NOMO-1 treated with dmso at 0.1 percent for 144 hours (cell line): ENCODE data around the gene P2RY14.

Source experiments
- DNase-seq: peaks from one replicate; lab custom pipeline; 2025; ENCODE audit not compliant: unreplicated experiment; lab: John Stamatoyannopoulos, UW

Gene P2RY14

DNA sequence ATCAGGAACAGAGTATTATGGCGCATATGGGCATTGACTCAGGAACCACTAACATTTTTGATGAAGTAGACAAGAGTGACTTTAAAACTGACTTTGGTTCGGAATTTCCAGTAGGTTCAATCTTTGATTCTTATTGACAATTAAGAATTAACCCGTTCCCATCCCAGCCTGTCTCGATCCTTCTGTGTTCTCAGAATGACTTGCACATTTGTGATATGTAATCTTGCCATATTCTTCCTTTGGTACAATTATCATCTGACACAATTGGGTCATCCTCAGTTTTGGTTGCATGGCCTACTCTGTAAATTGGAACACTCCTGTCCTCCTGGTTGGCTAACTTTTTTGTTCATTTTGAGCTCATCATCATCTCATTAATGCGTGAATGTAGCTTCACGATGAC, 85.8 kb downstream of the P2RY14 start:
- DNase-seq = no peak

DNA sequence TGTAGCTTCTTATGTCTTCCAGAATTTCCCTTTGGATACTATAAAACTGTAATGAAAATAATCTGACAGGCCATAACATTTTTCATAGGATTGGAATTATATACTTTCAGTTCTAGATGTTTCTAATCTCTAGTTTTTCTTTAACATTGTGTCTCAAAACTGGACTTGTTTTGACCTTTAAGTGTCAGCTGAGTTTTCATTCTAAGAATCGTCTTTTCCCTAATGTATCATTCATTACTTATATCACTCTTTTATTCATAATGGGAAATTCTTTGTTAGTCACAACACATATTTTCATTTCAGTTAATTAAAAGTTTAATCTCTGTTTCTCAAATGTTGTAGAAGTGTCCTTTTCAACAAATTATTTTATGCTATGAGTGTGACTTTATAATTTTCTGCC, 87.2 kb downstream of the P2RY14 start:
- no peak for DNase-seq

DNA sequence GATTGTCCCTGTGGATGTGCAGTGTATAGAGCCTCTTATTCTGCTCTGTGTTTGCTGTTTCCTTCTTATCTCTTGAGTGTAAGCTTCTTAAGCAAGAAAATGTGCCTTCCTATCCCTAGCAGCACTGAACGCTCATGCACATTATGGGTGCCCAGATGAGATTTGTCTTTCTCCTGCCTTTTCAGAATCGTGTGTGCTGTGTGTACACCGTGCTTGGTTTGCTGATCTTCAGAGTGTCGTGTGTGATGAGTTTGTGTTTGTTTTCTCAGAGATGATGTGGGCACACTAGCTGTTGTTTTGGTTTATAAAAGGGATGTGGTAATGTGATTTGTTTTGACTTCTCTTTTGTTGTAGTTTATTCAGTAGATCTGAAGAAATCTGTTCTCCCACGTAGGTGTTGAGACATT, 95.1 kb downstream of the P2RY14 start:
- no peak for DNase-seq

DNA sequence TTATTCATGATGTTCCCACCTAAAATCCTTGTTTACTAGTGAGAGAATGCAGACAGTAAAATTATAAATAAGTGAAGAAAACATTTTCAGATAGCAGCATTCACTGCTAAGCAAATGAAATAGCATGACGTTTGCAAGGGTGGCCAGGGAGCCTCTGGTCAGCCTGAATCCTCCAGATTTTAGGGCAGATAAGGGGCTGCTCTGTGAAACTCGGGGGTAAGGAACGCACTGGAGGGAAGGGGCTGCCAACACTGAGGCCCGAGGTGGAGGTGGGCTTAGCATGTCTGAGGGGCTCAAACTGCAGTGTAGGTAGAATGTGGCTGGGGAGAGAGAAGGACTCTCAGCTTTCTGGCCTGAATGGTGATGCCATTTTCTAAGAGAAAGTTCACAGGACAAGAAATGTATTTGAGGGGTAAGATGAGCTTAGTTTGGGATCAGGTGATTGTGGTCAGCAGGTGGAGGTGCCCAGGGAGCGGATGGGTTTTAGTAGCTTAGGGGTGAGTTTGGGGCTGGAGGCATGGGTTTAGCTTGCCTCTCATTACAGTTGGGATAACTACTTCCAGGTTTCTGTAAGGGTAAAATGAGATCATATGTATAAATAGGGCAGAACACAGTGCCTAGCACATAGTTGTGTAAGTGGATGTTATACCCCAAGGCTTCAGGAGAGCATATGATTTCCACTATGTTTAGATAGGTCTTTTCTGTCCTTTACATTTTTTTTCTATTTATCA, 95.8 kb downstream of the P2RY14 start:
- DNase-seq = no peak

DNA sequence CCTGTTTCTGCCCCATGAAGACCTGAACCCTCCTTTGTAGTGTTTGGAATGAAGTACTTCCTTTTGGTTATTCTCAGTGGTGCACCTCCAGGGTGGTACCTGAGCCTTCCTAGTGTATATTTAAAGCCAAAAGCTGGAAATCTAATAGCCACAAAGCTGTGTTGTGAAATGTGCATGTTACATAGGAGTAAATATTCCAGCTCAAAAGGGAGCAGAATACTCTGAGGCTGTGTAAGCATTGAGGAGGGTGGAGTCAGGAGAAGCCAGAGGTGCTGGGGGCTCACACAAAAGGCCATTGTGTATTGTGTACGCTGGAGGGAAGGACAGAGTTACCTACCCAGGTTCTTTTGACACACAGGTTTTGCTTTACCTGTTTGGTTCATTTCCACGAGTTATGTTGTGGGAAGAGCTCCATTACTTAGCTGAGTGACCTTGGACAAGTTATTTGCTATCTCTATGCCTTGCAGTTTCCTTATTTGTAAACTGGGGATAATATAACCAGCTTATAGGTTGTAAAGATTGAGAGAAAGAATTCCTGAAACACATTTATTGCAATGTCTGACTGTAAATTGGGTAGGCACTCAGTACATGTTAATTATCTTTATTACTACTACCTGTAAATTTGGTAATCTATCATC, 100.0 kb downstream of the P2RY14 start:
- no peak for DNase-seq

DNA sequence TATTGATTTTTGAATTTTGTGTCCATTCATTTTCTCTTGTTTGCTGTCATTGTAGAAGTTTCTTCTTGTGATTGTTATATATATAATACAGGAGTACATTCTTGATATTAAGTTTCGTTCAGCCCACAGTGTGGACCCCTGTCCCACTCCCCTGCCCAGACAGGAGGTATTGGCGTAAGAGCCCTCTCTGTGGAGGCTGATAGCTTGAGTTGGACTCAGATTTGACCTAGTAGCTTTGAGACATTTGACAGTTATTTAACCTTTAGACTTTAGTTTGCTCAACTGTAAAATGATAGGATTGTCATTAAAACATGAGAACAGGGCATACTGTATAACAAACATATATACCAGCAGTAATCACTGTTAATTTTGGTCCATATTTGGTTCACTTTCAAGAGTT, 102.4 kb downstream of the P2RY14 start:
- DNase-seq = no peak

DNA sequence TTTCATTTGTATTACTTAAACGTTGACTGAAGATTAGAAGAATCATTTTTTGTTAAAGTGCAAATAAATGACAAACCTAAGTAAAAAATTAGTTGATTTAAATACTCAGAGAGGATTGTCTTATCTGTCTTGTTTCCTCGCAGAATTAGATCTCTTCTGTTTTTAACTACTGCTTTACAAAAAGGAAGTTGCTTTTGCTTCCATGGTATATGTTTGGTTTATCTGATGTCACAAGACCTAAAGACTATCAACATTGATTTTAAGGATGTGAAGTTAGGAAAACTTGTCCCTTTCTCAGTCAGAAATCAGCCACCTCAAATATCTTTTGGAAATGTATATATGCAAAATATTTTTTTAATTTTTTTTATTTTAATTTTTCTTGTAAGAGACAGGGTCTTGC, 104.0 kb downstream of the P2RY14 start:
- DNase-seq = no peak

DNA sequence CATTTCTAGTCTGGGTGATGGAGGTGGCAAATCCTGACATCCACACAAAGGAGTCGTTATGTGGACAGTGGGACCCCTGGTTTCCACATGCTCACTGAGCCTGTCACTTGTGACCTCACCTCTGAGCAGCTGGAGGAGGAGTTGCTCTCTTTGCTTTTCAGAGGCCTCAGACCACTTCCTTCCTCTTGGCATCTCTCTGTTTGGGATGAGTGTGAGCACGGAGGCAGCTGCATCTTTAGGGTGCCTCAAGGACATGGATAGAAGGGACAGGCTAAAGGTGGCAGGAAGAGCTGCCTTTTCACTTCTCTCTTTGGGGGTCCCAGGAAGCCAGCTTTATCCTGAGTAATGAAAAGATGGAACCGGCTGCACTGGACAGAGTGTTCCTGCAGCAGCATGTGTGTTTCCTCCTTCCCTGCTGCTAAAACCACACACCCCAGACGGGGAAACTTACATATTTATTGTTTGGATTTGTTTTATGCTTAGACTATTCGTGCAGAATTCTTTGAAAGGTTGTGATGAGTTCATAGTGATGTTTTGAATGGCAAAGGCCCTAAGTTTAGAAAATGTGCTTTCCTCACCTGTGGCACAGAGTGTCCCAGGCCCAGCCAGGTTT, 107.1 kb downstream of the P2RY14 start:
- peak; percentile 33 for DNase-seq

DNA sequence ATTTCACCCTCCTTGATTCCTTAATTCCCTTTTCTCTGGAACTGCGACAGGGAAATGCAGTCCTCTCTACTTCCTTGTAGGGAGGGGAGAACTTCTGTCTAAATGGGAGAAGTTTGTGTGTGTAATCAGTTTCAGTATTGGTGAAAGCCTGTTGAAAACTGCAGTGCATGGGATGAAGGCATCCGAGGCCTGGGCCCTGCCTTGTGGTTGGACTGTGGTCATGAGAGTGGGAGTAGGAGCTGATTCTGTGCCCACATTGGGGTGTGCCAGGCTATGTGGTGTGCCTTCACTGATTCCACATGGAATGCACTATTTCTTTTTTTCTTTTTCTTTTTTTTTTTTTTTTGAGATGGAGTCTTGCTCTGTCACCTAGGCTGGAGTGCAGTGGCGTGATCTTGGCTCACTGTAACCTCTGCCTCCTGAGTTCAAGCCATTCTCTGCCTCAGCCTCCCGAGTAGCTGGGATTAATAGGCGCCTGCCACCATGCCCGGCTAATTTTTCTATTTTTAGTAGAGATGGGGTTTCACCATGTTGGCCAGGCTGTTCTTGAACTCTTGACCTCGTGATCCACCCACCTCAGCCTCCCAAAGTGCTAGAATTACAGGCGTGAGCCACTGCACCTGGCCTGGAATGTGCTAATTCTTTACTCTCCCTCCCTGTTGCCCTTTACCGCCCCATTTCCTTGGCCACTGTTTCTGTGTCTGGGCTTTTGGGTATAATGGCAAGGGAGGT, 108.2 kb downstream of the P2RY14 start:
- peak; percentile 89 for DNase-seq

DNA sequence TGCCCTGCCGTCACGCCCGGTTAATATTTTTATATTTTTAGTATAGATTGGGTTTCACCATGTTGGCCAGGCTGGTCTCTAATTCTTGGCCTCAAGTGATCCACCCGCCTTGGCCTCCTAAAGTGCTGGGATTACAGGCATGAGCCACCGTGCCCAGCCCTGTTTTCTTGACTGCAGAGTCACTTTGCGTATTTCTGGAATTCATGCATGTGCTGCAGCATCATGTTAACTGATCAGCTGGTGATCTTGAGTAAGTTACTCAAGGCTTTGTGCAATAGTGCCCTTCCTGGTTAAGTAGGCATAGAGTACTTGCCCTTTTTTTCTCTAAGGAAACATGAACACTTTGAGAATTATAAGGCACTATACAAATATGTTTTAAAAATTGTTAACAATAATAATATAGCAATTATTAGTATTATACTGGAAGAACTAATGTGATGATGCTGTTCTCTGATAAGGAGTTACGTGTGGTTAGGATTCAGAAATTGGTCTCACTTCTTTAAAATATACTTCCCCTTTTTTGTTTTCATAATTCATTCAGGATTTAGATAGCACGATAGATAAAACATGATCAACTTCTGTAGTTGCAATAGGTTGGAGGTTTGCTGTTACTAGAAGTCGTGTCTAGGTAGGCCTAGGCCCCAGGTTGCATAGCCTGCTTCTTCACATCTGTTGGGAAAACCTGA, 108.9 kb downstream of the P2RY14 start:
- peak; percentile 89 for DNase-seq

DNA sequence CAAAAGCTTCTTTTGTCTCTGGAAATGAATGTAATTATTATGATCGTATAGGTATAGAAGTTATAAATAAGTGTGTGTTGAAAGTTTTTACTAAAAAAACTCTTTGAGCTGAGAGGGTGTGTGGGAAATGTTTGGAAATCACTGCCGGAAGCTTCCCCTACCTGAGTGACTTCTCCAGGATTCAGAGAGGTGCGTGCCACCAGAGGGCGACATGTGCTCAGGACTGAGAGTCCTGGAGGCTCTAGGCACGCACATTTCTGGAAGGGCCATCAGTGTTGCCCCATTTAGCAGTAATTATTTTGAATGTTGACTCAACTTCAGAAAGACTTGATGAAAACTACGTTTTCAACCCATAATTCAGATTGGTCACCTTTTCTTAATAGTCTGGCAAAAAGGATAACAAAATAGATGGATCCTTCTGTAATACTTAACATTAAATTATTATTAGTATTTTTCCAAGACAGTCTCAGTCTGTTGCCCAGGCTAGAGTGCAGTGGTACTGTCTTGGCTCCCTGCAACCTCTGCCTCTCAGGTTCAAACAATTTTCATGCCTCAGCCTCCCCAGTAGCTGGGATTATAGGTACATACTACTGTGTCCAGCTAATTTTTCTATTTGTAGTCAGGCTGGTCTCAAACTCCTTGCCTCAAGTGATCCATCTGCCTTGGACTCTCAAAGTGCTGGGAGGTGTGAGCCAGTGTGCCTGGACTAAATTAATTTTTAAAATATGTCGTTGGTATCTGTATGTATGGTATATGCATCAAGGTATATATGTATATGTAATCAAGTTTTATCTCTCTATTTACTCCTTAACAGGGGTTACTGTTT, 109.9 kb downstream of the P2RY14 start:
- peak; percentile 79 for DNase-seq

DNA sequence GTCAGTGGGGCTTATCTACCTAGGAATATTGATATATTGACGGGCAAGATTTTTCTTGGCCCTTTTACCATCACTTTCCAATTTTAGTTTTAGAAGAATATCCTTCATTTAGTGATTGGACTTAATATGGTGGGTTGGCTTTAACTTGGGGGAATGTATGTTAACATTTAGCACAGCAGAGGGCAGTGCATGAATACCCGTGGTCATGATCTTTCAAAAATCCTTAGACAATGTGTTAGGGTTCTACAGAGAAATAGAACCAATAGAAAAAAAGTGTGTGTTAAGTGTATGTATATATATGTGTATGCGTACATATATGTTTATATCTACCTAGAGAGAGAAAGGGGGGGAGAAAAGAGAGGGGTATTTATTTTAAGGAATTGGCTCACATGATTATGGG, 112.2 kb downstream of the P2RY14 start:
- no peak for DNase-seq

DNA sequence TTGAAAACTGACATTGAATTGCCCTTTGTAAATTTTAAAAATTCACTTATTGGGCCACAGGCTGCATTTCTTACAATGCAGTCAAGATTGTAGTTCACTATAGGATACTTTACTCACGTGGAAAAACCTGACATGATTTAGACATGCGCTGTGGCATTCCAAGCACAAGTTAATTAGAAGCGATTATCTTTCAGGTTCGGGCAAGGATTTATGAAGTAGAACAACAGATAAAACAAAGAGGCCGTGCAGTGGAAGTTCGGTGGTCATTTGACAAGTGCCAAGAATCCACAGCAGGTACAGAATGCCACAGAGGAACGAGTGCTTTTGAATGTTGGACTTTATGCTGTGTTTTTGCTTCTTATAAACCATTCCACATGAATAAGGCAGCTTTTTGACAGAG, 113.1 kb downstream of the P2RY14 start:
- no peak for DNase-seq
